Activated CD8-positive, alpha-beta T cell treated with anti-CD3 and anti-CD28 coated beads for 36 hours (primary cell): Measurements from ENCODE around the gene MATK. TPM values are rescaled to one million over a fixed set of nuclear protein-coding genes. Genes with fewer than 3 reads are reported as not detected.

ENCODE experiments used
- ATAC-seq: fragments of 200-7000 bp; cut with Tn5 transposase; one replicate; pipeline ENCODE4 v1.10.0; 2021; ENCODE audit warnings: mild to moderate bottlenecking, moderate library complexity
- CTCF ChIA-PET: fragments of 350-600 bp; sonication (Branson Sonifier 250); formaldehyde crosslinking; loops from one replicate; lab custom pipeline; 2021; ENCODE audit warnings: antibody characterized with exemption; lab: Charles Lee
- POLR2A ChIA-PET: fragments of 350-600 bp; sonication (Branson Sonifier 250); formaldehyde crosslinking; loops from one replicate; lab custom pipeline; 2021; ENCODE audit warnings: antibody characterized with exemption; lab: Charles Lee
- DNase-seq: peaks from one replicate; pipeline ENCODE4 v3.0.0-alpha.2; 2020
- H3K27ac Mint-ChIP-seq: one replicate; pipeline ENCODE4 v1.8.0; 2021; ENCODE audit warnings: mild to moderate bottlenecking, mixed read lengths
- H3K27me3 Mint-ChIP-seq: one replicate; pipeline ENCODE4 v1.8.0; 2021; ENCODE audit warnings: mixed read lengths
- H3K36me3 Mint-ChIP-seq: one replicate; pipeline ENCODE4 v1.8.0; 2021; ENCODE audit warnings: low read depth, mixed read lengths
- H3K4me1 Mint-ChIP-seq: one replicate; pipeline ENCODE4 v1.8.0; 2021; ENCODE audit warnings: low read depth, mixed read lengths
- H3K4me3 Mint-ChIP-seq: one replicate; pipeline ENCODE4 v1.8.0; 2021; ENCODE audit warnings: mild to moderate bottlenecking, moderate library complexity, mixed read lengths
- H3K9me3 Mint-ChIP-seq: one replicate; pipeline ENCODE4 v1.8.0; 2021; ENCODE audit warnings: mixed read lengths
- CTCF ChIP-seq: fragments of 200-600 bp; IDR thresholded peaks from one replicate; pipeline ENCODE4 v1.8.0; 2022; ENCODE audit warnings: antibody characterized with exemption, mild to moderate bottlenecking
- intact Hi-C: fragments of 100-400 bp; cut with micrococcal nuclease; formaldehyde crosslinking; loops from one replicate; pipeline ENCODE4 v1.10.0; 2022
- total RNA-seq, 2 experiments: library from RNA; stranded (reverse); gene quantifications; one replicate each; pipeline ENCODE4 v1.2.3, GENCODE V29; 2021

The MATK gene
- total RNA-seq, 2 experiments from 2014 or later, result 37.6 to 39.6 TPM

GRCh38 chr19:3782903-3783302 is 3.3 kb downstream of the MATK start:
- no peak for DNase-seq
- H3K4me1 Mint-ChIP-seq, result peaks cover 7% of the 10 kb centered on the region
- ATAC-seq, result no peak
- CTCF ChIA-PET, result interaction anchor here (1.2 to 3.4 kb wide), 5 partner anchors 11 to 87 kb away, joined by 3 to 15 read pairs (median 12); partner anchors contain the start of genes APBA3, MRPL54 and RAX2
- H3K36me3 Mint-ChIP-seq, result peaks cover 37% of the 10 kb centered on the region
- no peak for TF ChIP-seq CTCF
- H3K4me3 Mint-ChIP-seq, result no peak overlapping the region
- no peaks in the 10 kb centered on the region for H3K27me3 Mint-ChIP-seq
- no peak overlapping the region for H3K27ac Mint-ChIP-seq
- H3K9me3 Mint-ChIP-seq, result peaks cover 17% of the 10 kb centered on the region
- POLR2A ChIA-PET, result interaction anchor here (1.0 to 3.1 kb wide), 3 partner anchors 8 to 29 kb away, joined by 3 to 15 read pairs (median 7); no protein-coding TSS in a partner anchor
- intact Hi-C loops, result loop anchor here (5.0 kb wide), 1 partner anchor 39 kb away; no protein-coding TSS in a partner anchor

GRCh38 chr19:3782330-3782729 is 3.9 kb downstream of the MATK start:
- peaks cover 7% of the 10 kb centered on the region for H3K4me1 Mint-ChIP-seq
- no peak overlapping the region for H3K4me3 Mint-ChIP-seq
- intact Hi-C loops, result loop anchor here (5.0 kb wide), 1 partner anchor 40 kb away; no protein-coding TSS in a partner anchor
- no peaks in the 10 kb centered on the region for H3K27me3 Mint-ChIP-seq
- CTCF ChIA-PET, result interaction anchor here (1.2 to 3.4 kb wide), 3 partner anchors 20 to 87 kb away, joined by 3 to 15 read pairs (median 12); partner anchors contain the start of genes APBA3 and MRPL54
- H3K36me3 Mint-ChIP-seq, result peaks cover 37% of the 10 kb centered on the region
- DNase-seq (no peak), ATAC-seq (no peak)
- H3K9me3 Mint-ChIP-seq, result peaks cover 17% of the 10 kb centered on the region
- POLR2A ChIA-PET, result interaction anchor here (1.0 to 3.1 kb wide), 4 partner anchors 8 to 30 kb away, joined by 3 to 15 read pairs (median 4); no protein-coding TSS in a partner anchor
- no peak overlapping the region for H3K27ac Mint-ChIP-seq
- TF ChIP-seq CTCF, result no peak

GRCh38 chr19:3781603-3782002 is 4.6 kb downstream of the MATK start:
- no peak for DNase-seq
- CTCF ChIA-PET, result interaction anchor here (1.2 to 2.9 kb wide), 2 partner anchors 19 kb away, joined by 3 to 15 read pairs; partner anchors contain the start of genes APBA3 and MRPL54
- H3K9me3 Mint-ChIP-seq, result peaks cover 17% of the 10 kb centered on the region
- POLR2A ChIA-PET, result interaction anchor here (1.1 to 1.5 kb wide), 3 partner anchors 9 to 31 kb away, joined by 3 to 5 read pairs (median 4); no protein-coding TSS in a partner anchor
- H3K4me3 Mint-ChIP-seq, result no peak overlapping the region
- peaks cover 6% of the 10 kb centered on the region for H3K4me1 Mint-ChIP-seq
- ATAC-seq, result no peak
- intact Hi-C loops, result loop anchor here (5.0 kb wide), 1 partner anchor 41 kb away; no protein-coding TSS in a partner anchor
- no peak for TF ChIP-seq CTCF
- H3K36me3 Mint-ChIP-seq, result peaks cover 37% of the 10 kb centered on the region
- H3K27me3 Mint-ChIP-seq, result no peaks in the 10 kb centered on the region
- no peak overlapping the region for H3K27ac Mint-ChIP-seq

GRCh38 chr19:3780786-3781304 is 5.3 kb downstream of the MATK start:
- H3K4me3 Mint-ChIP-seq, result no peak overlapping the region
- H3K4me1 Mint-ChIP-seq, result peaks cover 5% of the 10 kb centered on the region
- POLR2A ChIA-PET, result interaction anchor here (1.5 kb wide), 3 partner anchors 10 to 17 kb away, joined by 3 to 5 read pairs (median 4); no protein-coding TSS in a partner anchor

More at GRCh38 chr19:3780786-3781304, 5.3 kb downstream of the MATK start:
- CTCF ChIA-PET, result interaction anchor here (0.8 to 1.5 kb wide), 3 partner anchors 18 to 68 kb away, joined by 3 to 6 read pairs (median 3); partner anchors contain the start of gene MRPL54
- Mint-ChIP-seq H3K27ac (no peak overlapping the region), H3K9me3 (peaks cover 17% of the 10 kb centered on the region), H3K36me3 (peaks cover 39% of the 10 kb centered on the region), H3K27me3 (no peaks in the 10 kb centered on the region)
- ATAC-seq, result no peak
- intact Hi-C loops, result loop anchor here (5.0 kb wide), 1 partner anchor 41 kb away; no protein-coding TSS in a partner anchor
- no peak for DNase-seq
- TF ChIP-seq CTCF, result no peak
